Heart left ventricle (tissue), 13 donors: ENCODE results near the gene NETO2.

Experiments used
- POLR2A ChIP-seq, 2 donors: fragments of 450-650 bp; IDR thresholded peaks; one replicate each; pipeline ENCODE4 v1.6.1; 2017; ENCODE audit warnings: antibody characterized with exemption in 2 of 2, mild to moderate bottlenecking in 2 of 2, moderate library complexity in 2 of 2
- TF ChIP-seq, protein P1 (sequence below), 12 donors: fragments of 200-600 bp; sonication (generic) in 4 of 12; IDR thresholded peaks; one replicate each; pipeline versions ENCODE4 v1.5.0 to v1.8.0; 2018 to 2022; ENCODE audit warnings: antibody characterized with exemption in 12 of 12, mild to moderate bottlenecking in 5 of 12
- donor health status: ischemic (EF 13 %, LVEDD 7.1; RV severe dilation, severe dysfunction).
- donor health status: DM: no; HTN: yes; CAD: no.
- donor health status: DM: no; HTN: no; CAD: no.
- donor health status: ischemic (EF 25% LVEDD 6.9; RV normal size, moderate dysfunction).
- donor health status: ischemic (EF 25% LVEDD 5.7; RV mildly dilated, moderate dysfunction).
- donor health status: ischemic (EF 35%, LVEDD 5.7; RV mildly dilated, moderate dysfunction).
- donor health status: nonischemic (EF 11% LVEDD 7.7; RV severe dilation, severe dysfunction).
- donor health status: DM: yes; HTN: yes; CAD: no.
- donor health status: PGD.
- donor health status: ischemic (EF 29% LVEDD 5.4; RV normal size, mild dysfunction).
- donor health status: nonischemic (EF 23%, LVEDD 6.1; RV moderate dilation, normal function).

- TF ChIP-seq, protein P1, sequence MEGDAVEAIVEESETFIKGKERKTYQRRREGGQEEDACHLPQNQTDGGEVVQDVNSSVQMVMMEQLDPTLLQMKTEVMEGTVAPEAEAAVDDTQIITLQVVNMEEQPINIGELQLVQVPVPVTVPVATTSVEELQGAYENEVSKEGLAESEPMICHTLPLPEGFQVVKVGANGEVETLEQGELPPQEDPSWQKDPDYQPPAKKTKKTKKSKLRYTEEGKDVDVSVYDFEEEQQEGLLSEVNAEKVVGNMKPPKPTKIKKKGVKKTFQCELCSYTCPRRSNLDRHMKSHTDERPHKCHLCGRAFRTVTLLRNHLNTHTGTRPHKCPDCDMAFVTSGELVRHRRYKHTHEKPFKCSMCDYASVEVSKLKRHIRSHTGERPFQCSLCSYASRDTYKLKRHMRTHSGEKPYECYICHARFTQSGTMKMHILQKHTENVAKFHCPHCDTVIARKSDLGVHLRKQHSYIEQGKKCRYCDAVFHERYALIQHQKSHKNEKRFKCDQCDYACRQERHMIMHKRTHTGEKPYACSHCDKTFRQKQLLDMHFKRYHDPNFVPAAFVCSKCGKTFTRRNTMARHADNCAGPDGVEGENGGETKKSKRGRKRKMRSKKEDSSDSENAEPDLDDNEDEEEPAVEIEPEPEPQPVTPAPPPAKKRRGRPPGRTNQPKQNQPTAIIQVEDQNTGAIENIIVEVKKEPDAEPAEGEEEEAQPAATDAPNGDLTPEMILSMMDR (IDR thresholded peaks at IDR 0.05): peak; percentile 87 to 98 (median 94)
- TF ChIP-seq POLR2A (IDR thresholded peaks at IDR 0.05): no peak
Observed at GRCh38 chr16:47037746-47038458, 105.8 kb downstream of the NETO2 start.
